Hematopoietic multipotent progenitor cell (in vitro differentiated cells): ENCODE results near the gene RABEPK. TPM values are rescaled to one million over a fixed set of nuclear protein-coding genes. Genes with fewer than 3 reads are reported as not detected.
"Not testable (repeated sequence)": the region's sequence is repeated elsewhere in the genome, so short reads cannot be mapped to it uniquely, and the experiment has no call there.

Experiments used
- DNase-seq, 3 donors: peaks; one replicate each; pipeline ENCODE4 v3.0.0-alpha.2; 2011 to 2015; ENCODE audit warnings: low read depth in 2 of 3, low spot score in 2 of 3
- total RNA-seq: library from RNA; depleted of rRNA; stranded (reverse); fragments of >200 nt; gene quantifications from one replicate; pipeline ENCODE4 v1.2.3, GENCODE V29; 2012

RABEPK gene, protein sequence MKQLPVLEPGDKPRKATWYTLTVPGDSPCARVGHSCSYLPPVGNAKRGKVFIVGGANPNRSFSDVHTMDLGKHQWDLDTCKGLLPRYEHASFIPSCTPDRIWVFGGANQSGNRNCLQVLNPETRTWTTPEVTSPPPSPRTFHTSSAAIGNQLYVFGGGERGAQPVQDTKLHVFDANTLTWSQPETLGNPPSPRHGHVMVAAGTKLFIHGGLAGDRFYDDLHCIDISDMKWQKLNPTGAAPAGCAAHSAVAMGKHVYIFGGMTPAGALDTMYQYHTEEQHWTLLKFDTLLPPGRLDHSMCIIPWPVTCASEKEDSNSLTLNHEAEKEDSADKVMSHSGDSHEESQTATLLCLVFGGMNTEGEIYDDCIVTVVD
- total RNA-seq, result 26.4 TPM

DNA sequence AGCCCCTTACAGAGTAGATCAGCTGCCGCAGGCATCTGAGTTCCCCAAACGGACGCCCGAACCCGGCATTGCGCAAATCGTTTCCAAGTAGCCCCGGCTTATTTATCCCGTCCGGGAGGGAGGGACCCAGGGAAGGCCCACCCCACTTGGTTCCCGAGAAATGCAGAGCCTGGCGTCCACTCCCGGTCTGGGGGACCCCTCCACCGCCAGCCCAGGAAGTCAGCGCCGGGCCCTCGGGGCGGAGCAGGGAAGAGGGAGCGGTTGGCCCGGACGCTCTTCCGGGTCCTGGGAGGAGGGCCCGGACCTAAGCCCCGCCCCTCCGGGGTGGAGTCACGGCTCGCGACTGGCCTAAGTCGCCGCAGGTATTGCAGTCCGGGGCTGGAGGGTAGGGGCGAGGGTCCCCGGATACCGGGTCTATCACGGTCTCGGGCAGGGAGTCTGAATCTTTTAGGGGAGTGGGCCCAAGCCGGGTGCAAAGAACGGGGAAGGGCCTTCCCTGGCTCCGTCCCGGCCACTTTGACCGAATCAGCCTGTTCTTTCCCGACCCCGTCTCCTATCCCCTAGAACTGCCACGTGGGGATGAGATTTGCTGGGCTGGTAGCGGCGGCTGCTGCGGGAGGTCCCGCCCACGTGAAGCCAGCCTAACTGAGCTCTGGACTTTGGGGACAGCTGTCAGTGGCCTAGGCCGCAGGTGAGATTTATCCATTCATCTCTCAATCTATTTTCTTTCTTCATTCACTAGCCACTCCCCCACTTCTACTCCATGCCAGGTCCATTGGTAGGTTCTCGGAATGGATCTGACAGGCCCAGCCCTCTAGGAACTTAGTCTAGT is at the start of gene RABEPK:
TSS of gene RABEPK (plus strand) at position 327 of the 832 bp plus-strand sequence. CDS start 2,472 bp downstream, outside the sequence.
- peak; percentile 67 to 92 (median 92) for DNase-seq

DNA sequence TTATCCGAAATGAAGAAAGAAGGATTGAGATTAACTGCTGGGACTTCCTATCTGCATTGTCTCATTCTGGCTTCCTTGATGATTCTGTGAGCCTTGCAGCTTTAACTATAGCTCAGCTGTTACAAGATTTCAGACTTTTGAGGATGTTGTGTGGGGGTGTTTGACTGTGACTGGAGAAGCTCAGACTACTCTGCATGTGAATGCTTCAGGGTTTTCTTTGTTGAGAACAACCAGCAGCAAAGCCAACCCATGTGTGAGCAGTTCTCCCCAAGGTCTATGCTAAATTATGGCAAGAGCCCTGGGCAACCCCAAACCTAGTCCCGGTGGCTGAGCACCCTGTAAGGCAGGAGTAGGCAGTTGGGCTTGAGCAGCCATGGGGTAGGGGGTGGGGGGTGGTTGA is 48.6 kb upstream of the RABEPK start:
- DNase-seq, result no peak

DNA sequence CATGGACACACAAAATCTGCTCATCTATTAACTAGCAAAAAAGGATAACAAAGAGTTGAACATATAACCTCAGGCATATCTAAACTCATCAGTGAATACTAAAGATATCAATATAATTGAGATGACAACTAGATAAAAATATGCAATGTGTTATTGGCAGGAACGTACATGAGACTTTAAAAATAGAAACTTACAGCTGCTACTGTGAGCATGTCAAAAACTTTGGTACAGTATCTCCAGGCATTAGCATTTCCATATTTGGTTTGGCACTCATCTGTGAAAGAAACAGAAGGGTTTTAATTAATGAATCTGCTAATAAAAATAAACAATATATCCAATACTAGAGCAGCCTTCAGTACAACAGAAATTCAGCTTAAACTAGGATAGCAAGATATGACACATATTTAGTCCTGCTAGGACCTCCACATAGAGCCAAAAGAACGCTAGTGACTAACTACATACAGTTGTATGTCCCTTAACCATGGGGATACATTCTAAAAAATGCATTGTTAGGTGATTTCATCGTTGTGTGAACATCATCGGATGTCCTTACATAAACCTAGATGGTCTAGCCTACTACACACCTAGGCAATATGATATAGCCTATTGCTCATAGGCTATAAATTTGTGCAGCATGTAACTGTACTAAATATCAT is 46.5 kb upstream of the RABEPK start:
- DNase-seq, result no peak

DNA sequence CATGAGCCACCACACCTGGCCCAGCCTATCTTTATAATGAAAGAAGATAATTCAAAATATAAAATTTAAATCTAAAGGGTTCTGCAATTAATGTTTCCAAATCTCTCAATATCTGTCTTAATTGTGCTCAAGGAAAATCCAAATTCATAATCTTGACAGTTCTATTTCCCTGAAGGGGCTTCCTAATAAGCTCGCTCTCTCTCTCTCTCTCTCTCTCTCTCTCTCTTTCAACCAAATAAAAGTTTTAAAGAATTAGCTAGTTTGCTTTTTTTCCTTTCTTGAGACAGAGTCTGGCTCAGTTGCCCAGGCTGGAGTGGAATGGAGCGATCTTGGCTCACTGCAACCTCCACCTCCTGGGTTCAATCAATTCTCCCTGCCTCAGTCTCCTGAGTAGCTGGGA is 43.8 kb upstream of the RABEPK start:
- DNase-seq, result no peak

DNA sequence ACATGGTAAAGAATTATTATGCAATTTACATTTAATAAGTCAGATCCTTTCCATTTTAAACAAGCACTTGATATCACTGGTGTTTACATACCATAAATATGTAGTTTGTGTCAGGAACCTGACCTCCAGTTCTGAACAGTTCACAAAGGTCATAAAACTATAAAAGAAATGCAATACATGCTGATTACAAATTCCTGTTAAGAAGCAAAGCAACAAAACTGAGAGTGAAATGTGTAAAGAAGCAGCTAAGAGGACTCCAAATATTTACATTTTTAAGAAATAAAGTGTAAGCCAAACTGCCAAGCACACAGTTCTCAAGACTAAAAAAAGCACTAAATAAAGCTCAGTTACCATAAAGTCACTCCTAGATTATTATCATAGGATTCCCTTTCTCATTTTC is 39.6 kb upstream of the RABEPK start:
- DNase-seq, result no peak

DNA sequence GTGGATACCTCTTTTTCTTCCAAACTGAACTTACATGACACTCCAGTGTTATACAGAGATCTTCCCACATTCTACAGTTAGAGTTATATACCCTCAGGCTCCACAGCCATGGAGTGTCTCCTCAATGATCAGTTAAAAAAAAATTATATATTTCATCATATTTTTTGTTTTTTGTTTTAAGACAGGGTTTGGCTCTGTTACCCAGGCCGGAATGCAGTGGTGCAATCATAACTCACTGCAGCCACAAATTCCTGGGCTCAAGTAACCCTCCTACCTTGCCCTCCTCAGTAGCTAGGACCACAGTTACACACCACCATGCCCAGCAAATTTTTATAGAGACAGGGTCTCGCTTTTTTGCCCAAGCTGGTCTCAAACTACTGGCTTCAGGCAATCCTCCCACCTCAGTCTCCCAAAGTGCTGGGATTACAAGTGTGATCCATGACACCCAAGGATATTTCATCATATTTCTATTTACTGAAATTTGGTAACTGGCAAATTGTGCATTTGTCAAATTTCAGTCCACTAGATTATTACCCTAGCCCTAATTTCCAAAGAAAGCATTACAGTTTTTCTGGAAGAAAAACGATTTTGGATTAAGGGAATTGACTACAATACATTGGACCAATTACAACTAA is 38.9 kb upstream of the RABEPK start:
- no peak for DNase-seq

DNA sequence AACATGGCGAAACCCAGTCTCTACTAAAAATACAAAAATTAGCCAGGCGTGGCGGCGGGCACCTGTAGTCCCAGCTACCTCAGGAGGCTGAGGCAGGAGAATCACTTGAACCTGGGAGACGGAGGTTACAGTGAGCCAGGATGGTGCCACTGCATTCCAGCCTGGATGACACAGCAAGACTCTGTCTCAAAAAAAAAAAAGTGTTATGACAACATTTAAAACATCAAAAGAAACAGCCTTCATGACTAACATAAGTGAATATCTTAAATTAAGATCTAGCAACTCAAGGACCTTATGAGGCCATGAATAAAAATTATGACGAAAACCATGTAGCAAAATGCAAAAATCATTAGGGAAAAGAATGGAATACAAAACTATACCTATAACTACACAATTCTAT is 37.5 kb upstream of the RABEPK start:
- not testable (repeated sequence) for DNase-seq

DNA sequence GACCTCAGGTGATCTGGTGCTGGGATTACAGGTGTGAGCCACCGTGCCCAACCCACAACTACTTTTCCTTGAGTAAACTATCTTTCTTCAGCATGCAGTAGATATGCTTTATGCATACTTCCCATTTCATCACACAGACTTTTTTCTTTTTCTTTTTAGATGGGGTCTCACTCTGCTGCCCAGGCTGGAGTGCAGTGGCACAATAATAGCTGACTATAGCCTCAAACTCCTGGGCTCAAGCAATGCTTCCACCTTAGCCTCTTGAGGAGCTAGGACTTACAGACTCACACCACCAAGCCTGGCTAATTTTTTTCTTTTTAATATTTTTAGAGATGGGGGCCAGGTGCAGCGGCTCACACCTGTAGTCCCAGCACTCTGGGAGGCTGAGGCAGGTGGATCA is 33.6 kb upstream of the RABEPK start:
- DNase-seq, result no peak

DNA sequence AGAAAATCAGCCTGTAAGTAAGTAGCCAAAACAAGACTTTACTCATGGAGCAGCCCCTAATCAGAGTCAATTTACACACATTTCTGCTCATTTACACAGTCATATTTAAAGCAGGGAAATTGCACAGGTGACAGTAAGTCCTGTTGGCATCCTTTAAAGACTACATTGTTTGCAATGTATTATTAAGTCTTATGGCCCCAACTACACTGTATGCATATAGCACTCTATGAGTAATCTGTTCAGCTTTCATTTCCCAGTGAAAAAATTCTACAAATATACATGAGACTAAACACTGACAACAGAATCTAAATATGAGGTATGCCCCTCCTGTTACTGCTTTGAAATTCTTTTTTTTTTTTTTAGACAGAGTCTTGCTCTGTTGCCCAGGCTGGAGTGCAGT is 30.4 kb upstream of the RABEPK start:
- no peak for DNase-seq

DNA sequence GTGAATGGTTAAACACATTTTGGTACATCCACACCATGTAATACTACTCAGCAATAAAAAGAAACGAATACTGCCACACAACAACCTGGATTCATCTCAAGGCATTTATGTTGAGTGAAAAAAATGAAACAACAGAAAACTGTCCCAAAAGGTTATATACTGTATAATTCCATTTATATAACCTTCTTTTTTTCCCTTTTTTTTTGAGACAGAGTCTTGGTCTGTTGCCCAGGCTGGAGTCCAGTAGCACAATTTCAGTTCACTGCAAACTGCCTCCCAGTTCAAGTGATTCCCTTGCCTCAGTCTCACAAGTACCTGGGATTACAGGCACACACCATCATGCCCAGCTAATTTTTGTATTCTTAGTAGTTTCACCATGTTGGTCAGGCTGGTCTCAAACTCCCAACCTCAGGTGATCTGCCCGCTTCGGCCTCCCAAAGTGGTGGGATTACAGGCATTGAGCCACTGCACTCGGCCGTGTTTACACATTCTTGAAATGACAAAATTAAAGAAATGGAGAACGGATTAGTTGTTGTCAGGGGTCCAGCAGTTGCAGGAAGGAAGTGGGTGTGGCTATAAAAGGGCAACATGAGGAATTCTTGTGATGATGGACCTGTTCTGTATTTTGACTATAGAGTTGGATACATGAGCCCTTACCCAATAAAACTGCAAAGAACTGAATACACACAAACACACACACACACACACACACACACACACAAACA is 28.1 kb upstream of the RABEPK start:
- peak in 2 of 3 donors; percentile 30 to 62 for DNase-seq

DNA sequence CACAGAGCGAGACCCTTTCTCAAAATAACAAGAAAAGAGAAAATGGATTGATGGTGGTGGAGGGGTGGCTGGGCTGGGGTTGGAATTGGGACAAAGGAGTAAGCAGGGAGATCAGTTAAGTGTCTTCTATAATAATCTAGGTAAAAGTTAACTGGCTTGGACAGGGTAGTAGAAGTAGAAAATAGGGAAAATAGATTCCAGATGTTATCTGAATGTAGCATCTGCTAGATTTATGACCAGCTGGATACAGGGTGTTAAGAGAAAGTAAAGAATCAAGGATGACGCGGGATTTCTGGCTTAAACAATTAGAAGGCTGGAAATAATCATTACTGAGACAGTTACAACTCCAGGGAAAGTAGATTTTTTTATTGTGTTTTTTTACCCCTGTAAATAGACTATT is 23.7 kb upstream of the RABEPK start:
- no peak for DNase-seq

DNA sequence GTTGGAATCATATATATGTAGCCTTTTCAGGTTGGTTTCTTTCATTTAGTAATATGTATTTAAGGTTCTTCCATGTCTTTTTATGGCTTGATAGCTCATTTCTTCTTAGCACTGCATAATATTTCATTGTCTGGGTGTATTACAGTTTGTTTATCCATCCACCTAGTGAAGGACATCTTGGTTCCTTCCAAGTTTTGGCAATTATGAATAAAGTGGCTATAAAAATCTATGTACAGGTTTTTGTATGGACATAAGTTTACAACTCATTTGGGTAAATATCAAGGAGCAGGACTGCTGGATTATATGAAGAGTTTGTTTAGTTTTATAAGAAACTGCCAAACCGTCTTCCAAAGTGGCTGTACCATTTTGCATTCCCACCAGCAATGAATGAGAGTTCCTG is 22.5 kb upstream of the RABEPK start:
- no peak for DNase-seq

DNA sequence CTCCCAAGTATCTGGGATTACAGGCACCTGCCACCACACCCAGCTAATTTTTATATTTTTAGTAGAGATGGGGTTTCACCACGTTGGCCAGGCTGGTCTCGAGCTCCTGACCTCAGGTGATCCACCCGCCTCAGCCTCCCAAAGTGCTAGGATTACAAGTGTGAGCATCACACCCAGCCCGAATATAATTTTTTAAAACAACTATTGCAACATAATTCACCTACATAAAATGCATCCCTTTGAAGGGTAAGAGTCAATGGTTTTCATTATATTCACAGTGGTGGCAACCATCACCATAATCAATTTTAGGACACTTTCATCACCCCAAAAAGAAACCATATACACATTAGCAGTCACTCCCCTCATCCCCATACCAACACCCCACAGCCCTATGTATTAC is 20.6 kb upstream of the RABEPK start:
- DNase-seq, result not testable (repeated sequence)

DNA sequence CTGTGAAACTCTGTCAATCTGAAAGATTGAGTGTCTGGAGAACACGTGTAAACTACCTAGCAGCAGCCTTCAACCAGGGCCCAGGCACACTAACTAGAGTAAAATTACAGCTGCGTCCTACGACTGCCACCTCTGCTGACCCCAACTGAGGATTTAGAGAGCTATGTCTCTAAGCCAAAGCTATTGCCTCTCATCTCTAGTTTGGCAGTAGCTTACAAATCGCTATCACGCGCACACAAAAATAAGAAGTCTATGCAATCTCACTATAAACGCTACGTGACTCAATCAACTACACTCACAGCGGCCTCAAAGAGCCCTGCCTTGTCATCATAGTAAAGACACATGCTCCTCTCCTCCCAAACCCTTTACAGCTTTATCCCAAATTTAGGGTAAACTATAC is 19.5 kb upstream of the RABEPK start:
- DNase-seq, result no peak

DNA sequence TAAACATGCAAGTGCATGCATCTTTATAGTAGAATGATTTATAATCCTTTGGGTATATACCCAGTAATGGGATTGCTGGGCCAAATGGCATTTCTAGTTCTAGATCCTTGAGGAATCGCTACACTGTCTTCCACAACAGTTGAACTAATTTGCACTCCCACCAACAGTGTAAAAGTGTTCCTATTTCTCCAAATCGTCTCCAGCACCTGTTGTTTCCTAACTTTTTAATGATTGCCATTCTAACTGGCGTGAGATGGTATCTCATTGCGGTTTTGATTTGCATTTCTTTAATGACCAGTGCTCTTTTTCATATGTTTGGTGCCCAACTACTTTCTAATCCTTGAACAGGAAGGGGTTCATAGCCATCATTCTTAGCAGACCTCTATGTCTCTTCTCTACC is 18.6 kb upstream of the RABEPK start:
- not testable (repeated sequence) for DNase-seq

DNA sequence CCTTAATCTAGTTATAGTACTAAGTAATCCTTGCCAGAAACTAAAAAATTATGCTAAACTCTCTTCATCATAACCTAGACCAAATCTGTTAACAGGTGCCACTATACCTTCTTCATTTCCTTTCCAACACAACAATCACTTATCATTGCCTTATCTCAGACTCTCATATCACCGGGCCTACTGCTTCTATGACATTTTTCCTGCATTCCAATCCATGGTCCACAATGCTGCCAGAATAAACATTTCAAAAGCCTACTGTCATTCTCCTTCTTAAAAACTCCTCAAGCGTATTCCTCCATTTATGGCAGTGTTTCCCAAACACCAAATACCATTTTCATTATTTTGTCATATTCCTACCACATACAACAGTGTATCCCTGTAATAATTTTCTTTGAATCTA is 17.3 kb upstream of the RABEPK start:
- DNase-seq, result no peak

DNA sequence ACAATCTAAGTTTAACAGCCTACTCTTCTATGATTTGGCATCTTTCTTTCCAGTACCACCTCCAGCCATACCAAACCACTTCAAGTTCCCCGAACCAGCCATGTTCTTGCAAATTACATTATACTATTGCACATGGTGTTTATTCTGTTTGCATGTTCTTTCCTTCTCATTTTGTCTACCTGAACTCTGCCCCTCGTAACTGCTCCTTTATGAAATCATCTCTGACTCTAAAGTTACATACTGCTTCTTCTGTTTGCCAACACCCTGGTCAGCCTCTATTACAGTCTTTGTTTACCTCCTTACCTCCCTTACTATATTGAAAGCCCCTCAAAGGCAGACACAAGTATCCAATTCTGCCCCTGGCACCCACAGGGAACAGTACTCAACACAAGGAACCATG is 16.8 kb upstream of the RABEPK start:
- no peak for DNase-seq

DNA sequence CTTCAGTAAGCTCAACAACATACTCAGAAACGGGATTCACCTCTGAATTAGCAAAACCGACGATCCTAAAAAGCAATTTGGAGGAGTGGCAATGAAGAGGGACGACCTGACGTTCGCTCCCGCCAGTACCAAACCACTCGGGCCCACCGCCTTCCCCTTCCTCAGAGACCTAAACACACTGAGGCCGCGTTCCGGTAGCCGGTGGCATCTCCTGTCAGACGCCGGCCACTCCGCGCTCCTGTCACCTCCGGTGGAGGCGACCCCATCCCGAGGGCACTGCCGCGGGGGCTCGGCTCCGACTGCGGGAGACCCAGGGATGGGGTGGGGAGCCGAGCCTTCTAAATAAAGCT is 11.4 kb upstream of the RABEPK start:
- peak in 2 of 3 donors; percentile 35 to 43 for DNase-seq

DNA sequence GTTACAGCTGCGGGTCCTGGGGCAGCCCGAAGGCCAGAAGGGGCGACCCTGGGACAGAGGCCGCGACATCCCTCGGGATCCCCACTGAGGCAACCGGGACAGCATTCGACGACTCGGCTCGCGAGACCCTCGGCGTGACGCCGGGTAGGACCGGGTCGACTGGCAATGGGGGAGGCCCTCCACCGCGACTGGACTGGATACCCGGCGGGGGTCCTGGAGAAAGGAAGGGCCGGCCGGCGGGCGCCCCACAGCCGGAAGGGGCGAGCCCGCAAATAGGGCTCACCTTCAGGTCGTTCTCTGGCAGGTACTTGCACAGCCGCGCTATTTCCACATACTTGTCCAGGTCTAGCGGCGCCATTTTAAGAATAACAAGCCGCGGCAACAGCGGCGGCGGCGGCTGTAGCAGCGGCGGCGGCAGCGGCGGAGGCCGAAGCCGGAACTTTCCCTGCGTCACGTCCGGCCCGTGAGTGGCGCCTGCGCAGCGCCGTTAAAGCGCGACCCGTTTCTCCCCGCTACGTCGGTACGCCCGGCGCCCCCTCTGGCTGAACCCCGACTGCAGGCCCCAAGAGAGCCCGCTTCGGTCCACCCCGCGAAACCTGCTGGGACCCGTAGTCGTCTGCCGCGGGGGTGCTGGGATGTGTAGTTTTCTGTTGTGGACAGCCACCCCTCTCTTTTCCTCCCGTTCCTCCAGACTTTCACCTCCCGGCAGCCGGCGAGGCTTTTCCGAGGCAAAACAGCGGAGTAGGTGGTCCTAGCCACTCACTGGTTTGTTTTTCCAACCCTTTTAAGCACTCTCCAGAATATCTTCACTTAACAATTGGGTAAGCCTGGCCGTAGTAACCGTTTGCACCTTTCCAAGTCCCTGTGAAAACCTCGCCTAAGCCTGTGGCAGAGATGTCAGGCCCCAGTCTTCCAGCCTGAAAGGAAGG is 10.7 kb upstream of the RABEPK start, which contains the start of gene PPP6C:
TSS of gene PPP6C (minus strand) at position 443 of the 929 bp plus-strand sequence. CDS start at position 358, 85 bp downstream.
- peak; percentile 96 to 98 (median 98) for DNase-seq
